SK-N-SH (cell line): ENCODE measurements around the gene LPIN2.

Experiments used
- CTCF ChIP-seq: fragments of 200-600 bp; sonication (generic); IDR thresholded peaks from 2 replicates; pipeline ENCODE4 v1.6.1; 2017; ENCODE audit warnings: antibody characterized with exemption, mild to moderate bottlenecking, moderate library complexity
- JUND ChIP-seq: IDR thresholded peaks from 2 replicates; pipeline ENCODE4 v1.4.0; 2012
- MXI1 ChIP-seq: IDR thresholded peaks from 2 replicates; pipeline ENCODE4 v1.6.1; 2012; ENCODE audit warnings: mild to moderate bottlenecking, low read depth, low read length, improper control_type of control experiment
- NFIC ChIP-seq: IDR thresholded peaks from 2 replicates; pipeline ENCODE4 v1.4.0; 2012; ENCODE audit warnings: borderline replicate concordance
- POLR2AphosphoS5 ChIP-seq: IDR thresholded peaks from 2 replicates; pipeline ENCODE4 v1.6.1; 2012; ENCODE audit warnings: low read depth, low read length
- RAD21 ChIP-seq: IDR thresholded peaks from 2 replicates; pipeline ENCODE4 v1.6.1; 2012; ENCODE audit warnings: mild to moderate bottlenecking, low read length
- SMC3 ChIP-seq: IDR thresholded peaks from 2 replicates; pipeline ENCODE4 v1.6.1; 2012; ENCODE audit warnings: low read depth, low read length, improper control_type of control experiment
- TAF1 ChIP-seq: IDR thresholded peaks from 2 replicates; pipeline ENCODE4 v1.6.1; 2012; ENCODE audit warnings: low read depth, mild to moderate bottlenecking, low read length, moderate library complexity, borderline replicate concordance
- TF ChIP-seq, protein P1 (sequence below): IDR thresholded peaks from 2 replicates; pipeline ENCODE4 v1.4.0; 2012; ENCODE audit warnings: low read depth, borderline replicate concordance

DNA sequence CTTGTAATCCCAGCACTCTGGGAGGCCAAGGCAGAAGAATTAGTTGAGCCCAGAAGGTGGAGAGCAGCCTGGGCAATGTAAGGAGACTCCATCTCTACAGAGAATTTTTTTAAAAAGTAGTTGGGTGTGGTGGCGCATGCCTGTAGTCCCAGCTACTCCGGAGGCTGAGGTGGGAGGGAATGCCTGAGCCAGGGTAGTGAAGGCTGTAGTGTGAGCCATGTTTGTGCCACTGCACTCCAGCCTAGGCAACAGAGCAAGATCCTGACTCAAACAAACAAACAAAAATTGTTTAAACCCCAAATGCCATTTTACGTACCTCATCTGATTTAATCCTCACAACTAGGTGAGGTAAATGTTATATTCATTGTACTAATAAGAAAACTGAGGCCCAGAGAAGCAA is 38.2 kb downstream of the LPIN2 start:
- TF ChIP-seq CTCF = no peak
- TF ChIP-seq, protein P1, sequence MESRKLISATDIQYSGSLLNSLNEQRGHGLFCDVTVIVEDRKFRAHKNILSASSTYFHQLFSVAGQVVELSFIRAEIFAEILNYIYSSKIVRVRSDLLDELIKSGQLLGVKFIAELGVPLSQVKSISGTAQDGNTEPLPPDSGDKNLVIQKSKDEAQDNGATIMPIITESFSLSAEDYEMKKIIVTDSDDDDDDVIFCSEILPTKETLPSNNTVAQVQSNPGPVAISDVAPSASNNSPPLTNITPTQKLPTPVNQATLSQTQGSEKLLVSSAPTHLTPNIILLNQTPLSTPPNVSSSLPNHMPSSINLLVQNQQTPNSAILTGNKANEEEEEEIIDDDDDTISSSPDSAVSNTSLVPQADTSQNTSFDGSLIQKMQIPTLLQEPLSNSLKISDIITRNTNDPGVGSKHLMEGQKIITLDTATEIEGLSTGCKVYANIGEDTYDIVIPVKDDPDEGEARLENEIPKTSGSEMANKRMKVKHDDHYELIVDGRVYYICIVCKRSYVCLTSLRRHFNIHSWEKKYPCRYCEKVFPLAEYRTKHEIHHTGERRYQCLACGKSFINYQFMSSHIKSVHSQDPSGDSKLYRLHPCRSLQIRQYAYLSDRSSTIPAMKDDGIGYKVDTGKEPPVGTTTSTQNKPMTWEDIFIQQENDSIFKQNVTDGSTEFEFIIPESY = no peak
- no peak for TF ChIP-seq POLR2AphosphoS5
- no peak for TF ChIP-seq JUND
- no peak for TF ChIP-seq RAD21
- no peak for TF ChIP-seq MXI1
- TF ChIP-seq SMC3 = no peak
- no peak for TF ChIP-seq TAF1
- TF ChIP-seq NFIC = no peak
